T-helper 2 cell treated with Interferon-gamma antibody and Interleukin-4, amounts not matched to agents 100 ng/mL and 5 ng/mL, for 36 hours (primary cell): ENCODE results near the gene PGF. TPM values are rescaled to one million over a fixed set of nuclear protein-coding genes. Genes with fewer than 3 reads are reported as not detected.

ENCODE experiments used
- intact Hi-C: fragments of 100-400 bp; cut with micrococcal nuclease; formaldehyde crosslinking; loops from one replicate; pipeline ENCODE4 v1.15.1; 2023
- total RNA-seq: library from RNA; stranded (reverse); gene quantifications from 2 replicates; pipeline ENCODE4 v1.2.3, GENCODE V29; 2022

The PGF gene
- total RNA-seq, 1 donor from 2014 or later, result 0.20 TPM

DNA sequence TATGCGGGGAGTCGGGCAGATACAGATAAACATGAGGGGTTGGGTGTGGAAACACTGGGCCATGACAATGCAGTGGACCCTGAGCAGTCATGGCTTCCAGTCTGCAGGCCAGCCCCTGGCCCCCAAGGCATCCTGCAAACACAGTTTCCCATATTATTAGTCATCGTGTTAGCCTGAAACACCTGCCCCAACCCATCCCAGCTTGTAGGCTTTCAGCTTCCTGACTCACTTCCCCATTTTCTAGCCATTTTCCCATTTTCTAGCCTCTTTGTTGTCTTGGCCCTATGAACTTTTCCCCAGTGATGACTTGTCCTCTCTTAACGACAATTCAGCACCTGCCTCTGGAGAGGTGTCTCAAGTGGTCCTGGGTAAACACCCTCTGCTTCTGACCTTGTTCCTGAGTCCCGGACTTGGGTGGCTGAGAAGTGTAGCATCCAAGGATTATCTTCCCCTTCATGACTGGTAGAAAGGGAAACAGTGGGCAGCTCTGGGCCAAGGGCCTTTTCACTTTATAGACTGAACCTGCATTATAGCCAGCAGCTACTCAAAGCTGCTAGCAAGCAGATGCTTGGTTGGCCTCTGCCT lies 4.3 kb upstream of the PGF start:
- intact Hi-C loops, result no loop called here

GRCh38 chr14:74956280-74957072 lies 1.1 kb upstream of the PGF start:
- intact Hi-C loops, result no loop called here

- intact Hi-C loops, result no loop called here
Observed at GRCh38 chr14:74956027-74956279, 556 bp upstream of the PGF start.

GRCh38 chr14:74954947-74955228 lies 509 bp downstream of the PGF start:
- intact Hi-C loops, result no loop called here

DNA sequence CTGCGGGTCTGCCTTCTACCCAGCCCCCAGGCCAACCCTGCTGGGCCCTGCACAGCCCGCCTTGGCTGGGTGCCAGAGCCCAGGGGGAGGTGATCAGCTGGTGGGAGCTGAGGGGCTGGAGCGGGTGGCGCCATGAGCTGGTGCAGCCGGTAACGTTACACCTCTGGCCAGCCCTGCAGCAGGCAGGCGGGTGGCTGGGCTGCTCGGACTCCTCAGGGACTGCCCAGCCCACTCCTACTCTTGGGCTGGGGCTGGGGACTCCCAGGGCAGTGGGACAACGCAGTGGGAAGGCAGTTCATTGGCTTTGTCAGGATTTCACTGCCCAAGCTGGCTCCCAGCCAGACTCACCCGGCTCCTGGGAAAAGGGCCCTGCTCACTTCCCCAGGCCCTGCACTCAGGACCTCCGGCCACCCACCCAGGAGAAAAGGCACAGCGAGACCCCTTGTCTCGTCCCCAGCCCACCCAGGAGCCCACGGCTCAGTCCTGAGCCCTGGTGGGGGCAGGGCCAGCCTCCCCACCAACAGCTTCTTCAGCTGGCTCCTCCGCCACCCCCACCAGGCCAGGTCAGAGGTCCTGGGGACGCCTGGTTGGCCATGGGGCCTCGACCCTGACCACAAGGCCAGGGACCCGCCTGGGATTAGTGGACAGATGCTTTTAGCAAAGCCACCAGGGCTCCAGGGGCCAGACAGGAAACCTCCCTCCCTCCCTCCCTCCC lies 1.0 kb downstream of the PGF start:
- intact Hi-C loops, result no loop called here

DNA sequence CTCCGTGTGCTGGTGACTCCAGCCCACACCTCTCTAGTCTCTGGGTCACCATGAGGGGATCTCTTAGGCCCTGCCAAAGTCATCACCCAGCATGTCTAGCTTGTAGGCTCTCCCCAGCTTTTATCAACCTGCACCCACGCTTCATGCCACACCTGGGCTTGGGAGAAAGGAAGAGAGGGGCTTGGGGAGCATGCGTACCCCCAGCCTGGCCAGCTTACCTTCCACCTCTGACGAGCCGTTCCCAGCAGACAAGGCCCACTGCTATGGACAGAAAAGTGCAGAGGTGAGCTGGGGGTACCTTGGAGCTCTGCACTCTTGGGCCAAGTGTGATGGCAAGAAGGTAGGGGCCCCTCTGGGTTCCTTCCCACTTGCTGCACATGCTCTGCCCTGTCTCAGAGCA lies 1.7 kb downstream of the PGF start:
- intact Hi-C loops, result no loop called here

GRCh38 chr14:74952697-74953484 lies 2.5 kb downstream of the PGF start:
- intact Hi-C loops, result no loop called here

DNA sequence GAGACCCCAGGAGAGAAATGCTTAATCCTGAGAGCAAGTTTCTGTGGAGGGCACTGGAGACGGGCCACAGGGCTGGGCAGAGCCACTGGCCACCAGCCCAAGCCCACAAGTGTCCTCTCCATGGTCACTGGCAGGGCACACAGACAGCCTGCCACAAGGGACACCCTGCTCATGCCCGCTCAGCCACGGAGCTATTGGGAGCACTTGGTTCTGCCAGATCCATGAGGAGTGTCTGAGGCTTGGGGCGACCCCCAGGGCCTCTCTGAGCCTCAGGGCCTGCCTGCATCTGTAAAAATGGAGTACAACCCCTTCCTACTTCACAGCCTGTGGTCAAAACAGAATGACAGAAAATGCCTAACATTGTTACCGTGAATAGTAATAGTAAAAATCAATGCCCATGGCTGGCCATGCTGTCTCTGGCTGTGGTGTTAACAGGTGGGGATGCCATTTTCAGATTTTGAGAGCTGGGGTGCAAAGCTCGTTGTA lies 3.2 kb downstream of the PGF start:
- intact Hi-C loops, result no loop called here

DNA sequence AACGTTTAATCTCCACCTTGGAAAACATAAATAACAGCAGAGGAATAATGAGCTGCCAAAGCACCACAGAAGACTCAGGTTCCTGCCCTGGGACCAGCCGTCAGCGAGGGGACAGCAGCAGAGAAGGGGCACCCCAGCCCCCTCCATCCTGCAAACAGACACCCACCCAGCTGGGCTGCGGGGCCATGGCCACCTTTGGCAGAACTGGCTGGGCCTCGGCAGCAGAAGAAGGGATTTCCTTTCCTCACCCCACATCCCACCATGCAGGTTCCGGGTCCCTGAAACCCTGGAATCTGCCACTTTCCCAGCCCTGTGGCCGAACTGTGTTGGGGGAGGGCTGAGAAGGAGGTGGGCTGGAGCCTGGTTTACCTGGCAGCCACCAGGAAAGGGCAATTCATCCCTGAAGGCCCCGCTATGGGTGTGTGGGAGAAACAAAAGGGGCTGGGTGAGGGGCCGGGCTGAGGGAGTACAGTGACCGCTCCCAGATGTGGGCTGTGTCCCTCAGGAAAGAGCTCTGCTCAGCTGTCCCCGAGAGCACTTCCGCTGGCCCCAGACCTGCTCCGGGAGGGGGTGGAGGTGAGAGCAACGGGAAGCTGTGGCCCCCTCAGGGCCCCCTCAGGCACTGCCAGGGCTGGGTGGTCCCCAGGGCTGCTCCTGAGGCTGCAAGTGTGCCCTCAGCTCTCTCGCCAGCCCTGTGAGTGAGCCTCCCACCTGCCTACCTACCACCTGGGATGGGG lies 3.8 kb downstream of the PGF start:
- intact Hi-C loops, result no loop called here

GRCh38 chr14:74950795-74951442 lies 4.5 kb downstream of the PGF start:
- intact Hi-C loops, result no loop called here

GRCh38 chr14:74949859-74950573 lies 5.4 kb downstream of the PGF start:
- intact Hi-C loops, result loop anchor here (10.0 kb wide), 1 partner anchor 355 kb away; no protein-coding TSS in a partner anchor

GRCh38 chr14:74949191-74949601 lies 6.2 kb downstream of the PGF start:
- intact Hi-C loops, result loop anchor here (10.0 kb wide), 1 partner anchor 356 kb away; no protein-coding TSS in a partner anchor

DNA sequence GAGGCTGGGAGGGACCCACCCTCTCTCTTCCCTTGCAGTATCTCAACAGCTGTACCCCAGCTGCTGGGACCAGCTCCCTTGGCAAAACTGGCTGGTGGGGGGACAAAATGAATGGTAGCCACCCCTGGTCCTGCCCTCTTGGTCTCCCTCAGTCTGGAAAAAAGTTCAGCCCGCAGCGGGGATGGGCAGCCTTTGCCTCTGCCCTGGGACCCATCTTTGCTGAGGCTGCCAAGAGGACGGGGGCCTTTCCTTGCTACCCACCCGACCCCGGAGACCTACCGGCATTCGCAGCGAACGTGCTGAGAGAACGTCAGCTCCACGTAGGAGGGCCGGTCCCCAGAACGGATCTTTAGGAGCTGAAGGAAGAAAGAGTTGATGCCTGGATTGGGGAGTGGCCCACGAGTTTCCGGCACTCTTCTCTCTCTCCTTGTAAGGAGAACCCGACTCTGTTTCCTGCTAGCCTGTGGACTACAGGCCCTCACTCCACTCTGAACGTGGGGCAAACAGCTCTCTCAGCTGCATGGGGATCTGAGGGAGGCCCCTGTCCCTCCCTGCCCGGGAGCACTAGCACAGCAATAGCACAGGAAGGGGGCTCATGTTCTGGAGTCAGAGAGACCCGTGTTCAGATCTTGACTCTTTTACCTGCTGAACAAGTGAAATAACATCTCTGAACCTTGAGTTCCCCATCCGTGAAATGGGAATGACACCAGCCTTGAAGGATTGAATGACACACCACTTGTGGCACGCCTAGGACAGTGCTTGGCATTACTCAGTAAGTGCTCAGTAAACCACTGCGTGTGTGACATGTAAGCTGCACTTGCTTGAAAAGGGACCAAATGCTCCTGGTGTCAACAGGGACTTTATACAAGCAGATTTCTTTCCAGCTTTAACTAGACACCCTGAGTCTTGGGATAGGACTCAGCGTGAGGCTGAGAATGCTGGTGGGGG lies 6.9 kb downstream of the PGF start:
- intact Hi-C loops, result loop anchor here (10.0 kb wide), 1 partner anchor 356 kb away; no protein-coding TSS in a partner anchor

DNA sequence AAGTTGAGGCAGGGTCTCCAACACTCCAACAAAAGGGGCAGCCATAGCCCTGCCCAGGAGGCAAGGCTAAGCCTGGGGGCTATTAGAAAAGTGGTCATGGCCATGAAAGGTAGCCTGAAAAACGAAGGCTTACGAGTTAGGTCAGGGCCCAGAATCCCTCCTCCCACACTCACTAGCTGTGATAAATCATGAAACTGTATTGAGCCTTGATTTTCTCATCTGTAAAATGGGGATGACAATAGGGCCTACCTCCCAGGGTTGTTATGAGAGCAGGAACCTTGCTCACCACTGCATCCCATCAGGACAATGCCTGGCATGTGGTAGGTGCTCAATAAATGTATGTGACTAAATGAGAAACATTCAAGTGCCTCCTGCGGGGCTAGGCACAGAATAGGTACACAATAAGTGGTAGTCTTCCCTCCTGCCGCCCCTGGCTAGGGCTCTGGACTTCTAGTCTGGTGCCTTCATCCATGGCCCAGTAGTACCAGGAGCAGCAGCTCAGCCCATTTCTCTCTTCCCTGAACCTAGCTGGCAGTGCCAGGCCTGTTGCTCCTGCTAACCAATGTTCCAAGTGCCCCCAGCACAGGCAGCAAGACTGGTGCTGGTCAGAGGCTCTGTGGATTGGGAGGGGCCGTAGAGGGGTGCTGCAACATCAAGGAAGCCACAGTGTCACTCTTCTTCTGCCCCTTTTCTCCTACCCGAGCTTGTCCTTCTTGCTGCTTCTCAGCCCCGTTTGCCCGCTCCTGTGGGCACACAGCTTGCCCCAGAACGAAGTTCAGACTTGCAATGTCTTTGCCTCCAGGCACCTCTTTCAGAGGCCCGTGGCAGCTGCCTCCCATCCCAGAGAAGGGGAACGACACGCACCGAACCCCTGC lies 7.8 kb downstream of the PGF start:
- intact Hi-C loops, result loop anchor here (2.0 to 10.0 kb wide), 2 partner anchors 55 to 357 kb away; partner anchors contain the start of gene EIF2B2

DNA sequence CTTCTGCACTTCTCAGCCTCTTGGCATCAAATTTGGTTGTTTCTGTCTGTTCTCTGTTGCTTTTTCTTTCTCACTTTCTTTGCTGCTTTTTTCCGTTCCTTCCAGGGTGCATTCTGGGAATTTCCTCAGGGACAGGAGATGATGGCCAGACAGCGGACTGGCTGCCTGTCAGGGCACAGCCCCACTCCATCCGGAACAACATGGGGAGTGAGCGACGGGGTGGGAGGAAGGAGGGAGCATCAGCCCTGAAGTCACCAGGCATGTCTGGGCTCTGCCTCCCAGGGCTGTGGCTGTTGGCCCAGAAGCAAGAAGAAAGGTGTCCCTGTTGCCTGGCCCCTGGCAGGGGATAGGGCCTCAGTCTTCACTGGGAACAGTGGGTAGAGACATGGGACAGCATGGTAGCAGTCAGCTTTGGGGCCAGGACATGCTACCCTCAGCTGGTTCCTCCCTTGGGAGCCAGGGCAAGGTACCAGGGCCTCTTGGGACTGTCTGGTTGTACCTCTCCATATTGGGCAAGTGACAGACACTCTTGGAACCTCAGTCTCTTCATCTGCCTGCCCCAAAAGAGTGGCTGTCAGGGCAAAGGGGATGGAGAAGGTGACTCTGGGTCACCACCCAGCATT lies 8.6 kb downstream of the PGF start:
- intact Hi-C loops, result loop anchor here (1.0 to 10.0 kb wide), 3 partner anchors 56 to 358 kb away; partner anchors contain the start of gene EIF2B2

- intact Hi-C loops, result loop anchor here (1.0 to 10.0 kb wide), 3 partner anchors 57 to 359 kb away; partner anchors contain the start of gene EIF2B2
Observed at GRCh38 chr14:74945852-74946658, 9.3 kb downstream of the PGF start.
